AML-193 (cell line): ENCODE results near the gene PPP2R1B.
"Not testable (repeated sequence)": the region's sequence is repeated elsewhere in the genome, so short reads cannot be mapped to it uniquely, and the experiment has no call there.

Experiments used
- DNase-seq, 2 experiments: peaks; one replicate each; lab custom pipeline; 2025; lab: John Stamatoyannopoulos, UW

Gene PPP2R1B

DNA sequence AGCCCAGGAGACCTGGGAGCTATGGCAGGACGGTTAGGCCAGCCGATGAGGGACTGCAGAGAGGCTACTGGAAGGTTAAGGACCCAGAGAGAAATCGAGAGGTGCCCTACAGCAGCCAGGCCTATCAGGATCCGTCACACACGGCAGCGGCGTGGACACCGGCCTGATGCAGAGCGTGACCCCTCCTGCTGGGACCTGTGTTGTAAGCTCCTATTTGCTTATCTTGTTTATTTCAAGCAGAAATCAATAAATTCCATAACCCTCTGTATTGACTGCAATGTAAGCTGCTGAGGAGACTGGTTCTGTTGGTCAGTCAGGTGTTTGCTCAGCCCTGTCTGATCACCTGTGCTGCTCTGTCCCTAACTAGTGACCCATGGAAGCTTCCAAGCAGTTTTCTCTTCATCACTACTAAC lies 39.9 kb downstream of the PPP2R1B start:
- no peak for DNase-seq

GRCh38 chr11:111725621-111726020 lies 40.6 kb downstream of the PPP2R1B start:
- no peak for DNase-seq

GRCh38 chr11:111724615-111725129 lies 41.5 kb downstream of the PPP2R1B start:
- DNase-seq, result no peak

GRCh38 chr11:111723595-111723994 lies 42.6 kb downstream of the PPP2R1B start:
- DNase-seq, result no peak

DNA sequence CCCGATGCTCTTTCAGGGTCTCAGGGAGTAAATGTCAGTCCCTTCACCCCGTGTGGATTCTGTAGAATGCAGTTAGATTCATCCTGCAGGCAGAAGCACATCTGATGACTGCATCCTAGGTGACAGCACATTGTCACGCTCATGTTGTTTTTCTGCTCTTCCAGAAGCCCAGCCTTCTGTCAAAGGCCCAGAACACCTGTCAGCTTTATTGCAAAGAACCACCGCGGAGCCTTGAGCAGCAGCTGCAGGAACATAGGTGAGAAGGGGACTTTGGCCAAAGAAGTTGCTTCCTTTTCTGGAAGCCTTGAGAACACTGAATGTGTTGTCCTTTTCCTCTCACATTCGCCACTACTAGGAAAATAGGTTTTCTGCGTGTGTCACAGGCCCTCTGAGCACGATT lies 43.7 kb downstream of the PPP2R1B start:
- DNase-seq, result no peak

DNA sequence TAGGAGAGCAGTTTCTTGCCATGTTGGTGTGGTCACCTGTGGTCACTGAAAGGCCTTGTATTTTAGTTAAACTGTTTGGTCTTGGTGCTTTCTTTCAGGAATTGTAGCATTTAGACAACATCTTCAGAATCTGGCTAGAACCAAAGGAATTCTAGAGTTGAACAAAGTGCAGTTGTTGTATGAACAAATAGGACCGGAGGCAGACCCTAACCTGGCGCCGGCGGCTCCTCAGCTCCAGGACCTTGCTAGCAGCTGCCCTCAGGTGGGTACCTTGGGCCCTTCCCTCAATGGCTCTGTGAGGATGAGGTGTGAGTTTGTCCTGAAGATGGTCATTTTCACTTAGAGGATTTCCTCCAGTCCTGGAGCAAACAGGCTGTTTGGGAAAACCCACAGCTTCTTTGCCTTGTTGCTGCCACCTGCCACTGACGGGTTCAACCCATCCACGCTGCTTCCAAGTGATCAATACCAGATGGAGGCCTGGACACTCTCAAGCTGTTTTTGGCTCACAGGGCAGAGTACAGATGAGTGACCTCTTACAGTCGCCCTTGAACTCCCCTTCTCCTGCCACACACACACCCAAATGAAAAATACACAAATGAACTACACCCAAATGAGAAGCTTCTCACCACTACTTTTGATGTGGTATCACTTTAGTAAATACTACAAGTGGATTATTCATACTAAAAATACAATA lies 45.2 kb downstream of the PPP2R1B start:
- no peak for DNase-seq

DNA sequence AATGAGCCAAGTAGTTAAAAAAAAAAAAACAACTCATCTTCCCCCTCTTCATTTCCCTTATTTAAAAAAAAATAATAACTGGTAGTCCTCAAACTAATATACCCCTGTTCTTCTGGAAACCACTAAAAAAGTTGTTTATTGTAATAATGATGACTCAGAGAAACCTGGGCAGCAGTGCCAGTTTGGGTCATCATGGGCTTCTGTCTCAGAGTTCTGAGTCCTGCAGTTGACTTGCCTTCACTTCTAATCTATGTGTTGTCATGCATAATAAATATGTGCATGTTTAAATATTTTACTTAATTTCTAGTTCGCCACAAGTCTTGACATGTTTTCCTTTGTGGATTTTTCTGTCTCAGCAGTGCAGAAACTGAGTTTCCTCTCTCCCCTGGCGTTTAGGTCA lies 46.8 kb downstream of the PPP2R1B start:
- DNase-seq, result no peak

DNA sequence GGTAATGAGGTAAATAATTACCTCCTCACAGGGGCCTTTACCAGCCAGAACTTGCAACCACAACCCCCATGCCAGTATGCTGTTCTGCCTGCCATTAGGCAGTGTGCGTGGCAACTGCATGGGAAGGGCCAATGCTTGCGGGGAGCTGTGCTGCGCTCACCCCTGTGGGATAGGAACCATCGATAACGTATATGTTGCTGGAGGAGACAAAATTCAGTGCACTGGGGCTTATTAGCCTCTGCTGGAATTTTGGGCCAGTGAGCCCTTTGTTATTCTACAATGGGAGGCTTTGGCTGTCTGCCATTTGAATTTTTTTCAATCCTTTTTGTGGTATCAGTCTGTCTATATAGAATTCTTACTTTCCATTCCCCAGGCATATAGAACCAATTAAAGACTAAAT lies 47.3 kb downstream of the PPP2R1B start:
- DNase-seq, result no peak

DNA sequence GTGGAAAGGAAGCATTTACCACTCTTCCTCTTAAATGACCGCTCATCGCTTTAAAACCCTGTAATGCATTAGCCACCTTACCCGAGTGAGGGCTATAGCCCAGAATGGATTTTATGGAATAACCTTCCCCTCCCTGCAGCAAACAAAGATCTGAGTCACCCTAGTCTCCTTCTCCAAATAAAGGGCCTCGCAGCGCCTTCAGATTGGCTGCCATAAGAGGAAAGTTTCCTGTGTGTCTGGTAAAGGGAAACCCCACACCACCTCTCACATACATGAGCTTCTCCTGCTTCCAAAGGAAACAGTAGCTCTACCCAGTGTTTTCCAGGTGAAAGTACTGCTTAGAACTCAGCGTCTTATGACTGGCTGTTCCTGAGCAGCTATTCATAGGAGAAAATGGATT lies 47.8 kb downstream of the PPP2R1B start:
- DNase-seq, result no peak

- DNase-seq, result not testable (repeated sequence)
Observed at GRCh38 chr11:111717660-111718059, 48.5 kb downstream of the PPP2R1B start.

DNA sequence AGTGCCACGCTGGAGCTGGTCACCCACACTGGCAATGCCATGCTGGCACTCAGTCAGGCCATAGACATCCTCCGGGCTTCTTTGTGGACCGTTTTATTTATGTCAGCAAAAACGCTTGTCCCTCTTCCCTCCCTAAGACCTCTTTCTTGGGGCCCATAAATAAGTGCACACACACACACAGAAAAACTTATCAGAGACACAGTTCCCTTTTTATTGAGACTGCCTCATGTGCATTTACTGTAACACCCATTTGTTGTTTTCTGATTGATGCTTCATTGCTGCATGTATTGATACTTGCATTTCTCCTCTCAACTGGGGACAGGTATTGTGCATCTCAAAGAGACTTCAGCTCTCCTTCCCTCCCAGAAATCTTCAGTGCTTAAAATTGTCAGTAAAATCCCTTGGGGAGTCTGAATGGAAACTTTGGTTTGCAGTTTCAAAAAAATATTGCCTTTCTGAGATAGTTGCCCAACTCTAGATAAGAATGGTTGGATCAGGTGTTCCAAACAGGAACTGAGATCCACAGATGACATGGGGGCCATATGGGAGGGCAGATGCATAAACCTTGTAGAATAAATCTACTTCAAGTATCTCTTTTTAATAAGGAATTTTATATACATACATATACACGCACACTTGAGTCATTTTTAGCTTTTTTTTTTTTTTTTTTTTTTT lies 50.9 kb downstream of the PPP2R1B start:
- no peak for DNase-seq

DNA sequence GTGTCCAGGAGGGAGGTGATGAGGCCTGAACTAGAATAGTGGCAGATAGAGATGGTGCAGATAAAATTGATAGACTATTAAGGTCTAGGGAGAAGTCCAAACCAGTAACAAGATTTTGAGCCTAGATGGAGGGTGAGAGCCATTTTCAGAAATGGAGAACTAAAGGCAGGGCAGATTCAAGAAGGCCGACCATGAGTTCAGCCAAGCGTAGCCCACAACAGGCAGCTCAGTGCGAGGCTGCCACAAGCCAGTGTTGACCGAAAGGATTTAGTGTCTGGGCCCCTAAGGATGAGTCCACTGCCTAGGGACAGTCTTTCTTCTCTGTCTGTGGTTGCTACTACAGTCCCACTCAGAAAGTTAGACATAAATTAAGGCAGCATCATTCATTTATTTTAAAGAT lies 51.7 kb downstream of the PPP2R1B start:
- DNase-seq, result no peak

DNA sequence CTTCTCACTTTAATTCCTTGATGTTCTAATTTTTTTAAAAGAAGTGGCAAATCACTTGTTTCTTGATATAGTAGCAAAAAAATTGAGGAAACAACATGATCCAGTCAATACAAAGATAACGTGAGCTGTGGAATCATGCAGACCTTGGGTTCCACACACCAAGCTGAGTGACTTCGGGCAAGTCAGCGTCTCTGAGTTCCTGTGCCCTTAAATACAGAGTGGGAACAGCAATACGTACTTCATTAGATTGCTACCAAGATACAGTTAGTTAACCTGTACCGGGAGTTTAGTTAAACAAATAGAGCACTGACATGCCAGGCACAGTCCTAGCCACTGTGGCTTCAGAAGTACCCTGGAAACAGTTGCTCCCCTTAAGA lies 58.5 kb downstream of the PPP2R1B start:
- DNase-seq, result no peak

DNA sequence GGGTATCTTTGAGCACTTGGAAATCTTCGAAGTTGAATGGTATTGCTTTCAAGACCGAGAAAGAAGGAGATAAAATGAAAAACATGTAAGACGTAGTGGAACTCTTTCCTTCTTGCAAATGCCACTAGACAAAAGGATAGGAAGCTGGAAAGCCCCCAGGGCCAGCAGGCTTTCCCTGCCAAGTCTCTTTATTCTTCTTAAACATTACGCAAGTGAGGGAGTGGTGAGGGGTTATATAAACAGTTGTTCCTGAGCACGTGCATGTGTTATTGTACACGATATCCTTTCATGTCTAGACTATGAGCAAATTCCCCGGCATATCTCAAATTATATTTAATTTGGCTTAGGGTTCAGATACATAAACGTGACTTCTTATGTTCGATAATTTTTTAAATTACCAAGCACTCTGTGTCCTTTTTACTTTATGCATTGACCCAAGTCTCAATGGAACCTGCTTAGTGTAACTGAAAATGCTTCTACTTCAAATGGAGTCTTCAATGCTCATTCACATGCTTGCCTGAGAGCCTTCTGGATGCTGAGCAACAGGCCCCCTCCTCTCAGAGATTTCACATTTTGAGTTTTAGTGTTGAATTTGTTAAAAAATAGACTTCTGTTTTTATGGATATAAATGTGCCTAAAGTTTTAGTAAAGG lies 59.0 kb downstream of the PPP2R1B start:
- DNase-seq, result no peak

DNA sequence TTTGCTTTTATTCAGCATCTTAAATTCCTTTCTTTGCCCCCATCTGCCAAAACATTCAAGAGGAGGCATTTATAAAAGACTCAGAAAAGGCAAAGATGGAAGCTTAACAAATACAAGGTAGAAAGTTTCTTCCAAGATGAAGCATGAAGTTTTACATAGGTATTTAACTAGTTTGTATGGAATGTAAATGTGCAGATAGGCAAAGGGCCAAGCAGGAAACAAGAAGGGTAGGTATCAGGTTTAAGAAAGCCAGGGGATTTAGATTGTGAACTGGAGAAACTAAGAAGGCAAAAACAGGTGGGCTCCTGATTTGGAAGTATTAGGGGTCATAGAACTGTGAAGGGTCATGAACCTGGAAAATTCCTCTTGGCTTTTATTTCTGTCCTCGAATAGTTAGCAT lies 62.6 kb downstream of the PPP2R1B start:
- DNase-seq, result no peak

GRCh38 chr11:111702623-111703022 lies 63.6 kb downstream of the PPP2R1B start:
- no peak for DNase-seq

DNA sequence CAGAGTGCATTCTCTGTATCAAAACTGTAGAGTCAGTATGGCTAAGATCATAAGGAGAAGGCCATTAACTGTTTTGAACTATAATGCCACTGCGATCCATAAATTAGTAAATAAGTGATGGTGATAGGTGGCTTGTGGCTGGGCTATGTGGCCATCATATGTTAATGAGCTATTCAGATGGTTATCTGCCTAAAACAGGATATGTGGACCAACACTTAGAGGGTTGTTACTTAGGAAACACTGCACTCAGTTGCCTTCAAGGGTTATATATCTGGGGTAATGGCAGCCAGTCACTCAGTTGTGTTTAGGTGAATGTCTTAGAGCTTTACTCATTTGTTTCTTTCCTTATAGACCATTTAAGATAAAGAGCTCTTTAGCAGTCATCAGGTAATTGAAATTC lies 66.0 kb downstream of the PPP2R1B start:
- no peak for DNase-seq

DNA sequence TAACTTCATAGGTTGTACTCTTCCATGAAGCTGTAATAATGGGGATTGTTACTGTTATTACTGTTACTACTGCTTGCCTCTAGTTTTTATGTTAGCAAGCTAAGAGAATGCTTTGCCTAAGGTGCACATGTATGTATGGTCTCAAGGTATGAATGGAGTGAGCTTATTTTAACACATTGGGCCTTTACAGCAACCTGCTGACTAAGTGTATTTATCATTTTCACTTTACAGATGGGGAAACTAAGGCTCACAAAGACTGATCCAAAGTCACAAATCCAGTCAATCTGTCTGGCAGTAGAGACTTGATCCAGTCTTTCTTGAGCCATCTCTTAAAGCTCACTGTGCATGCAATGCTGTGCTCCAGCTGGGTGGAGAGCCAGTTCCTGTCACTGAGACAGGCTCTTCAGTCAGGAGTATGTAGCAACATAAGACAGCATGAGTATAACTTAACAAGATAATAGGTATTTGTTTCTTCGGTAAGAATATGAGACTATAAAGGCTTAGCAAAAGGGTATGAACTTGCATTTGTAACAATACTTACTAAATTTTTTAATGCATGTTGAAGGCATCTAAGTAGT lies 66.5 kb downstream of the PPP2R1B start:
- DNase-seq, result no peak

GRCh38 chr11:111698852-111699559 lies 67.2 kb downstream of the PPP2R1B start:
- no peak for DNase-seq

DNA sequence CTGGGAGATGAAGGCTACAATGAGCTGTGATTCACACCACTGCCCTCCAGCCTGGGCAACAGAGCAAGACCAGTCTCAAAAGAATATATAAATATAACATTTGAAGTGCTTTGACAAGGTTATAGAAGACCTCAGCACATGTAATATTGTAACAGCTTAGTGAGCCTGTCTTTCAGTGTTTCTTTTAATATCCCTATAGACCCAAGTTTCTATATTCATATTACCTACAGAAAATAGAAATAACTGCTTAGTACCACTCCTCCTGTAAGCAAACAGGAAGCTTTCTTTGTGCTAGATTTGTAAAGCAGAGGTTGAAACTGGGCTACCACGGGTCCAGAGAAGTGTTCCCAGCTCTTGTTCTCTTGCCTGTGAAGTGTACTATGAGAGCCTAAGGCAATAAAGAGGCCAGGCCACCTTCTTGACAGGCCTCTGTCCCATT lies 68.2 kb downstream of the PPP2R1B start:
- no peak for DNase-seq

GRCh38 chr11:111696556-111696955 lies 69.6 kb downstream of the PPP2R1B start:
- no peak for DNase-seq

GRCh38 chr11:111694851-111695250 lies 71.3 kb downstream of the PPP2R1B start:
- no peak for DNase-seq
